ENCODE results near the gene KDELR3.

Gene KDELR3

GRCh38 chr22:38490915-38491314, 23.0 kb downstream of the KDELR3 start:
- peak overlapping the region; percentile 65 for H3K27ac ChIP-seq (ENCODE audit: low read depth, low read length)
- H3K9me3 ChIP-seq (ENCODE audit: low read length) = no peaks in the 10 kb centered on the region
- H3K9ac ChIP-seq (ENCODE audit: low read length) = peak overlapping the region; percentile 14
- no peaks in the 10 kb centered on the region for H3K27me3 ChIP-seq (ENCODE audit: control insufficient read depth in 1 of 2, insufficient read depth in 2 of 2, low read length in 2 of 2)
- peaks cover 92% of the 10 kb centered on the region for H3K36me3 ChIP-seq (ENCODE audit: insufficient read depth, low read length)
- H3K4me3 ChIP-seq (ENCODE audit: low read depth in 1 of 2, low read length in 2 of 2) = no peak overlapping the region
- H3K4me1 ChIP-seq (ENCODE audit: insufficient read depth, low read length) = peaks cover 15% of the 10 kb centered on the region

GRCh38 chr22:38491707-38492348, 23.9 kb downstream of the KDELR3 start:
- H3K4me3 ChIP-seq (ENCODE audit: low read depth in 1 of 2, low read length in 2 of 2) = no peak overlapping the region
- no peak overlapping the region for H3K27ac ChIP-seq (ENCODE audit: low read depth, low read length)
- H3K4me1 ChIP-seq (ENCODE audit: insufficient read depth, low read length) = peaks cover 15% of the 10 kb centered on the region
- no peak overlapping the region for H3K9ac ChIP-seq (ENCODE audit: low read length)
- H3K9me3 ChIP-seq (ENCODE audit: low read length) = no peaks in the 10 kb centered on the region
- H3K27me3 ChIP-seq (ENCODE audit: control insufficient read depth in 1 of 2, insufficient read depth in 2 of 2, low read length in 2 of 2) = no peaks in the 10 kb centered on the region
- peaks cover 92% of the 10 kb centered on the region for H3K36me3 ChIP-seq (ENCODE audit: insufficient read depth, low read length)

GRCh38 chr22:38494498-38494897, 26.6 kb downstream of the KDELR3 start:
- Histone ChIP-seq H3K4me1 (ENCODE audit: insufficient read depth, low read length) (peaks cover 20% of the 10 kb centered on the region), H3K36me3 (ENCODE audit: insufficient read depth, low read length) (peaks cover 94% of the 10 kb centered on the region), H3K27ac (ENCODE audit: low read depth, low read length) (no peak overlapping the region), H3K27me3 (ENCODE audit: control insufficient read depth in 1 of 2, insufficient read depth in 2 of 2, low read length in 2 of 2) (no peaks in the 10 kb centered on the region), H3K9me3 (ENCODE audit: low read length) (no peaks in the 10 kb centered on the region), H3K4me3 (ENCODE audit: low read depth in 1 of 2, low read length in 2 of 2) (no peak overlapping the region), H3K9ac (ENCODE audit: low read length) (no peak overlapping the region)

GRCh38 chr22:38494939-38495338, 27.0 kb downstream of the KDELR3 start:
- Histone ChIP-seq H3K36me3 (ENCODE audit: insufficient read depth, low read length) (peaks cover 94% of the 10 kb centered on the region), H3K4me1 (ENCODE audit: insufficient read depth, low read length) (peaks cover 16% of the 10 kb centered on the region), H3K27ac (ENCODE audit: low read depth, low read length) (no peak overlapping the region), H3K27me3 (ENCODE audit: control insufficient read depth in 1 of 2, insufficient read depth in 2 of 2, low read length in 2 of 2) (no peaks in the 10 kb centered on the region), H3K9ac (ENCODE audit: low read length) (no peak overlapping the region), H3K4me3 (ENCODE audit: low read depth in 1 of 2, low read length in 2 of 2) (no peak overlapping the region), H3K9me3 (ENCODE audit: low read length) (no peaks in the 10 kb centered on the region)

GRCh38 chr22:38497869-38498268, 30.0 kb downstream of the KDELR3 start:
- H3K9ac ChIP-seq (ENCODE audit: low read length) = no peak overlapping the region
- H3K36me3 ChIP-seq (ENCODE audit: insufficient read depth, low read length) = peaks cover 82% of the 10 kb centered on the region
- H3K27me3 ChIP-seq (ENCODE audit: control insufficient read depth in 1 of 2, insufficient read depth in 2 of 2, low read length in 2 of 2) = no peaks in the 10 kb centered on the region
- H3K9me3 ChIP-seq (ENCODE audit: low read length) = no peaks in the 10 kb centered on the region
- H3K4me3 ChIP-seq (ENCODE audit: low read depth in 1 of 2, low read length in 2 of 2) = no peak overlapping the region
- H3K27ac ChIP-seq (ENCODE audit: low read depth, low read length) = no peak overlapping the region
- peaks cover 25% of the 10 kb centered on the region for H3K4me1 ChIP-seq (ENCODE audit: insufficient read depth, low read length)

GRCh38 chr22:38501797-38502672, 34.1 kb downstream of the KDELR3 start:
- Histone ChIP-seq H3K27me3 (ENCODE audit: control insufficient read depth in 1 of 2, insufficient read depth in 2 of 2, low read length in 2 of 2) (no peaks in the 10 kb centered on the region), H3K9me3 (ENCODE audit: low read length) (no peaks in the 10 kb centered on the region), H3K36me3 (ENCODE audit: insufficient read depth, low read length) (peaks cover 46% of the 10 kb centered on the region), H3K4me3 (ENCODE audit: low read depth in 1 of 2, low read length in 2 of 2) (peak overlapping the region in 1 of 2 donors; percentile 81), H3K27ac (ENCODE audit: low read depth, low read length) (peak overlapping the region; percentile 17), H3K9ac (ENCODE audit: low read length) (no peak overlapping the region), H3K4me1 (ENCODE audit: insufficient read depth, low read length) (peaks cover 44% of the 10 kb centered on the region)

GRCh38 chr22:38503021-38503420, 35.1 kb downstream of the KDELR3 start:
- peak overlapping the region; percentile 2 for H3K9ac ChIP-seq (ENCODE audit: low read length)
- peaks cover 44% of the 10 kb centered on the region for H3K4me1 ChIP-seq (ENCODE audit: insufficient read depth, low read length)
- no peak overlapping the region for H3K27ac ChIP-seq (ENCODE audit: low read depth, low read length)
- peaks cover 39% of the 10 kb centered on the region for H3K36me3 ChIP-seq (ENCODE audit: insufficient read depth, low read length)
- H3K9me3 ChIP-seq (ENCODE audit: low read length) = no peaks in the 10 kb centered on the region
- no peaks in the 10 kb centered on the region for H3K27me3 ChIP-seq (ENCODE audit: control insufficient read depth in 1 of 2, insufficient read depth in 2 of 2, low read length in 2 of 2)
- H3K4me3 ChIP-seq (ENCODE audit: low read depth in 1 of 2, low read length in 2 of 2) = peak overlapping the region in 1 of 2 donors; percentile 81

- Histone ChIP-seq H3K27me3 (ENCODE audit: control insufficient read depth in 1 of 2, insufficient read depth in 2 of 2, low read length in 2 of 2) (no peaks in the 10 kb centered on the region), H3K9ac (ENCODE audit: low read length) (peak overlapping the region; percentile 88), H3K36me3 (ENCODE audit: insufficient read depth, low read length) (peaks cover 20% of the 10 kb centered on the region), H3K27ac (ENCODE audit: low read depth, low read length) (peak overlapping the region; percentile 91), H3K4me1 (ENCODE audit: insufficient read depth, low read length) (peaks cover 43% of the 10 kb centered on the region), H3K4me3 (ENCODE audit: low read depth in 1 of 2, low read length in 2 of 2) (peak overlapping the region; percentile 81 to 90), H3K9me3 (ENCODE audit: low read length) (no peaks in the 10 kb centered on the region)
Measured at GRCh38 chr22:38504731-38505540, 37.0 kb downstream of the KDELR3 start.

- H3K9me3 ChIP-seq (ENCODE audit: low read length) = no peaks in the 10 kb centered on the region
- peak overlapping the region; percentile 91 for H3K27ac ChIP-seq (ENCODE audit: low read depth, low read length)
- peaks cover 43% of the 10 kb centered on the region for H3K4me1 ChIP-seq (ENCODE audit: insufficient read depth, low read length)
- peak overlapping the region; percentile 88 for H3K9ac ChIP-seq (ENCODE audit: low read length)
- H3K36me3 ChIP-seq (ENCODE audit: insufficient read depth, low read length) = peaks cover 14% of the 10 kb centered on the region
- H3K4me3 ChIP-seq (ENCODE audit: low read depth in 1 of 2, low read length in 2 of 2) = peak overlapping the region; percentile 81 to 90
- no peaks in the 10 kb centered on the region for H3K27me3 ChIP-seq (ENCODE audit: control insufficient read depth in 1 of 2, insufficient read depth in 2 of 2, low read length in 2 of 2)
Measured at GRCh38 chr22:38505541-38506117, 37.7 kb downstream of the KDELR3 start.

- Histone ChIP-seq H3K27me3 (ENCODE audit: control insufficient read depth in 1 of 2, insufficient read depth in 2 of 2, low read length in 2 of 2) (no peaks in the 10 kb centered on the region), H3K9me3 (ENCODE audit: low read length) (no peaks in the 10 kb centered on the region), H3K9ac (ENCODE audit: low read length) (peak within 1 kb of the TSS; percentile 88), H3K4me1 (ENCODE audit: insufficient read depth, low read length) (peaks cover 38% of the 10 kb centered on the region), H3K36me3 (ENCODE audit: insufficient read depth, low read length) (peaks cover 10% of the 10 kb centered on the region), H3K4me3 (ENCODE audit: low read depth in 1 of 2, low read length in 2 of 2) (peak within 1 kb of the TSS; percentile 81 to 90), H3K27ac (ENCODE audit: low read depth, low read length) (peak within 1 kb of the TSS; percentile 95)
Measured at GRCh38 chr22:38506118-38506962, 38.4 kb downstream of the KDELR3 start, which contains the start of gene DDX17. Gene DDX17 (minus strand): TSS chr22:38506311.

Measured in muscle layer of colon (tissue), 2 donors.